Transverse colon (tissue), 4 donors: ENCODE data around the gene TRRAP. TPM values are rescaled to one million over a fixed set of nuclear protein-coding genes. Genes with fewer than 3 reads are reported as not detected.

ENCODE experiments used
- DNase-seq: peaks from one replicate; pipeline ENCODE4 v3.0.0-alpha.2; 2019
- H3K27ac ChIP-seq, 4 donors: fragments of 200-600 bp; sonication (generic); 2 replicates each; pipeline ENCODE4 v1.5.1; 2016 to 2018; ENCODE audit warnings: inconsistent platforms in 4 of 4
- H3K27me3 ChIP-seq: fragments of 200-600 bp; sonication (generic); 2 replicates; pipeline ENCODE4 v1.5.1; 2017; ENCODE audit warnings: inconsistent platforms
- H3K36me3 ChIP-seq, 4 donors: fragments of 200-600 bp; sonication (generic); 2 replicates each; pipeline ENCODE4 v1.5.1; 2017 to 2019; ENCODE audit warnings: inconsistent platforms in 4 of 4
- H3K4me1 ChIP-seq, 4 donors: fragments of 200-600 bp; sonication (generic); 2 replicates each; pipeline ENCODE4 v1.5.1; 2017 to 2020; ENCODE audit warnings: inconsistent platforms in 4 of 4
- H3K4me3 ChIP-seq, 4 donors: fragments of 200-600 bp; sonication (generic); 1 replicate in 1 of 4; 2 replicates in 3 of 4; pipeline versions ENCODE4 v1.5.1 to v1.6.1; 2017 to 2019; ENCODE audit warnings: inconsistent platforms in 4 of 4
- H3K9me3 ChIP-seq, 2 donors: fragments of 200-600 bp; sonication (generic); 2 replicates each; pipeline ENCODE4 v1.5.1; 2017 to 2019; ENCODE audit warnings: inconsistent platforms in 2 of 2
- CTCF ChIP-seq, 5 experiments: fragments of 200-600 bp in 3 of 5; fragments of 450-650 bp in 2 of 5; sonication (generic) in 3 of 5; IDR thresholded peaks; 1 replicate in 2 of 5; 2 replicates in 3 of 5; pipeline ENCODE4 v1.5.1; 2016 to 2017; ENCODE audit warnings: antibody characterized with exemption in 5 of 5, inconsistent platforms in 3 of 5, mild to moderate bottlenecking in 2 of 5, moderate library complexity in 1 of 5
- EP300 ChIP-seq: sonication (generic); formaldehyde crosslinking; IDR thresholded peaks from one replicate; pipeline ENCODE4 v1.6.1; 2017; ENCODE audit warnings: antibody characterized with exemption, low read depth
- POLR2A ChIP-seq: fragments of 450-650 bp; IDR thresholded peaks from one replicate; pipeline ENCODE4 v1.6.1; 2016; ENCODE audit warnings: antibody characterized with exemption, mild to moderate bottlenecking, moderate library complexity
- POLR2AphosphoS5 ChIP-seq, 3 donors: sonication (generic); formaldehyde crosslinking; IDR thresholded peaks; one replicate each; pipeline ENCODE4 v1.6.1; 2016; ENCODE audit warnings: antibody characterized with exemption in 3 of 3
- WGBS, 2 donors: methylation state at CpG; one replicate each; pipeline ENCODE4 v1.1.5; 2018; ENCODE audit warnings: low coverage in 1 of 2; 5-methylcytosine and 5-hydroxymethylcytosine counted together
- in situ Hi-C, 4 donors: fragments of 200-750 bp; cut with MboI; loops; one replicate each; pipeline versions ENCODE4 v1.15.0 to v1.15.1; 2017; ENCODE audit warnings: low sequenced_read_pairs in 3 of 4, low pct_ligation_motif_present in 1 of 4, low pct_unique_long_range_greater_than_20kb in 1 of 4
- intact Hi-C: fragments of 100-400 bp; cut with DNase I; formaldehyde crosslinking; loops from one replicate; pipeline ENCODE4 v1.15.1; 2023; ENCODE audit warnings: low total_unique reads
- total RNA-seq, 4 donors: library from RNA; depleted of rRNA; stranded (reverse); fragments of >200 nt; gene quantifications; one replicate each; pipeline ENCODE4 v1.1.0, GENCODE V29; 2016

Gene TRRAP
- total RNA-seq, 4 donors from 2014 or later, result 27.3 to 73.3 (median 38.0) TPM

DNA sequence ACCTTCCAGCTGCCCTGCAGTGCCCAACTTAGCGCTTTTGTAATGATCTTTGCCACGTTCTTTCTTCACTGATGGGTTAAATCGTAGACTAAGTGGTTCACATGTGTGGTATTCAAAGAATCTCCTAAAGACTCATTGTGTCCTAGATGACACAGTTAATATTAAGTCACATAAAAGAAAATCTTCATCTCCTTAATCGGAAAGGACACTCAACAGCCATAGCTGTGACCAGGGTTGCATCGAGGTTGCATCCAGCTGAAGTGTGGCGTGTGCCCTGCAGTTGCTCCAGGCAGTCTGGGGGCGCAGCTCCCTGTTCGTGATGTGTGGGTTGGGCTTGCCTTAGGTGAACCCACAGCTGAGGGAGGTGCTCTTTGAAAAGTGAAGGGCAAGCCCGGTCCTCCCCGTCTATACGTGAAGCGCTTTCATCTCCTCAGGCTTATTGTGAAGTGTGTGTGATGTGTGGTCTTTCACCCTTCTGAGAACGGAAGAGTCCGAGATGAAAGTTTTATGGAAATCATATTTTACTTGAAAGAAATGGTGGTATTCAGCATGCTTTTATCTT, 122.7 kb downstream of the TRRAP start:
- no peaks in the 10 kb centered on the region for H3K9me3 ChIP-seq
- no peak for DNase-seq
- in situ Hi-C loops, result no loop called here
- peaks cover 0 to 23% (median 7%) of the 10 kb centered on the region in 4 donors for H3K36me3 ChIP-seq
- H3K4me1 ChIP-seq, result peaks cover 0 to 5% (median 1%) of the 10 kb centered on the region in 4 donors
- no peaks in the 10 kb centered on the region for H3K27me3 ChIP-seq
- TF ChIP-seq POLR2A (no peak), CTCF (IDR thresholded peaks at IDR 0.05) (no peak), EP300 (no peak), POLR2AphosphoS5 (IDR thresholded peaks at IDR 0.05) (no peak)
- no peak overlapping the region for H3K27ac ChIP-seq
- intact Hi-C loops, result no loop called here
- WGBS, 2 donors, result 94 to 95% methylated on average over 5 to 14 of the region's 14 CpGs
- no peak overlapping the region for H3K4me3 ChIP-seq

DNA sequence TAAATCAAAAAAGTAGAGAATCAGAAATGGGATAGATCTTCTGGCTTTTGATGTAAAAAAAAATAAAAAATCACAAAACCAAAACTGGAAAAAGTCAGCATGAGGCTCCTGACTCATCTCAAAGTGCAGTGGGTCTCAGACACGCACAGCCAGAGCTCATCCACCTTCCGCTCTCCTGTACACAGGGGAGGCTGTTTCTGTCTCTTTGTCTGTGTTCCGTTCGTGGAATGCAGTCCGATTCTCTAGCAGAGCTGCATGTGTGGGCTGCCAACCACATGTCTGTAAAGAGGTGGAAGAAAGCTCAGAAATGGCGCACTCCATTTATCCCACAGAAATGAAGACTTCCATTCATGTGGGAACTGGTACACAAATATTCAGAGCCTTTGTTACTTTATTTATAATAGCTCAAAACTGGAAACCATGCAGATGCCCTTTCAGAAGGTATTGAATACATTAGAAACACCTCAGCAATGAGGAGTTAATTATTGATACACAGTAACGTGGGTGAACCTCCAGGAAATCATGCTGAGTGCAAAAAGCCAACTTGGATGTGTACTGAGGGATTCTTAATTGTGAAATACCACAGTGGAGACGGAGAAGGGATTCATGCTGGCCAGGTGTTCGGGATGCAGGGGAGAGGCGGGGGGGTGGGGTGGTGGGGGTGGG, 123.3 kb downstream of the TRRAP start:
- Histone ChIP-seq H3K27ac (no peak overlapping the region), H3K9me3 (no peaks in the 10 kb centered on the region), H3K4me1 (peaks cover 0 to 5% (median 1%) of the 10 kb centered on the region in 4 donors), H3K27me3 (no peaks in the 10 kb centered on the region), H3K4me3 (no peak overlapping the region), H3K36me3 (peaks cover 0 to 30% (median 8%) of the 10 kb centered on the region in 4 donors)
- intact Hi-C loops, result no loop called here
- 80 to 93% methylated on average over 2 to 10 of the region's 10 CpGs for WGBS, 2 donors
- no peak for DNase-seq
- in situ Hi-C loops, result no loop called here
- TF ChIP-seq POLR2A (no peak), POLR2AphosphoS5 (IDR thresholded peaks at IDR 0.05) (no peak), EP300 (no peak), CTCF (IDR thresholded peaks at IDR 0.05) (no peak)

DNA sequence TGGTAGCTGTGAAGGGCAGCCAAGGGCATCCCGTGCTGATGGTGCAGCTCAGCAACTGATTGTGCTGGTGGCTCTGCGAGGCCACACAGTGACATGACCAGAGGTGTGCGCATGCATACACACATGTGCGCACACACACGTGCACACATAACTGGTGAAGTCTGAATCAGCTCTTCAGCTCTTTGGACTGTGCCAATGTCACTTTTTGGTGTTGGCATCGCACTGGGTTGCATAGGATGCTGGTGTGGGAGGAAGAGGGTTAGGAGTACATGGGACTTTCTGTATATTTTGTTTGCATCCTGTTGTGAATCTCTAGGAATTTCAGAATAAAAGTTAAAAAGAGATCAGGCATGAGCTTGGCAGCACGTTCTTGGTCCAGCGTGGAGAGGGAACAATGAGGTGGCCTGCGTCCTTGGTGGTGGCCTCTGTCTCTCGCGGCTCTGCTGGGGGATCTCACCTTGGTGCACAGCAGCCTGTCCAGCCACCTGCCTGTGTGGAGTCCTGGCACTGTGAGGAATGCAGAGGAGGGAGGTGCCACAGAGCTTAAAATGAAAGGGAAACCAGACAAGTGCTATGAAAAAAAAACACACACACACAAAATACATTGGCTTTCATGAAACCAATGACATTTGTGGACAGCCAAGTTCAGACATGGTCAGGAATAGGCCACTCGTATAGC, 124.0 kb downstream of the TRRAP start:
- Histone ChIP-seq H3K9me3 (no peaks in the 10 kb centered on the region), H3K27me3 (no peaks in the 10 kb centered on the region), H3K4me1 (peaks cover 0 to 5% (median 1%) of the 10 kb centered on the region in 4 donors), H3K27ac (no peak overlapping the region), H3K36me3 (peaks cover 0 to 32% (median 11%) of the 10 kb centered on the region in 4 donors), H3K4me3 (no peak overlapping the region)
- no peak for DNase-seq
- intact Hi-C loops, result no loop called here
- no peak for TF ChIP-seq CTCF (IDR thresholded peaks at IDR 0.05)
- no peak for TF ChIP-seq POLR2A
- TF ChIP-seq EP300, result no peak
- no peak for TF ChIP-seq POLR2AphosphoS5 (IDR thresholded peaks at IDR 0.05)
- in situ Hi-C loops, result no loop called here
- 93 to 100% methylated on average over 1 to 12 of the region's 12 CpGs for WGBS, 2 donors

DNA sequence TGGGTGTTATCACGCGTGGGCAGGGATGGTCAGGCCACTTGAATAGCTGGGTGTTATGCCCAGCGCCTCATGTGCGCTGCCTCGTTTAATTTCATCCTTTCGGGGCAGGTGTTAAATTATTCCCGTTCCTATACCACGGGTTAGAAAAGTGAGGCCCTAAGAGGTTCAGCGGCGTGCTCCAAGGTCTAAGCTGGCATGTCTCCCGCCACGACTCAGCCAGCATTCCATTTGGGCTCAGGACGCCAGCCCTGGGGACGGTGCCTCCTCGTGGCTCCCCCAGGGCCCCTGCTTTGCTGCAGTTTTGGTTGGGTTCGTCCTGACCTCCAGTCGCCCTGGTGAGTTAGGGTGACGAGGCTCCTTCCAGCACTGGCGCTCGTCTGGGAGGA, 124.5 kb downstream of the TRRAP start:
- Histone ChIP-seq H3K4me3 (no peak overlapping the region), H3K27ac (no peak overlapping the region), H3K9me3 (no peaks in the 10 kb centered on the region), H3K4me1 (peaks cover 0 to 5% (median 1%) of the 10 kb centered on the region in 4 donors), H3K36me3 (peaks cover 0 to 34% (median 11%) of the 10 kb centered on the region in 4 donors), H3K27me3 (no peaks in the 10 kb centered on the region)
- no peak for TF ChIP-seq EP300
- TF ChIP-seq POLR2A, result no peak
- no peak for TF ChIP-seq CTCF (IDR thresholded peaks at IDR 0.05)
- TF ChIP-seq POLR2AphosphoS5 (IDR thresholded peaks at IDR 0.05), result no peak
- DNase-seq, result no peak
- intact Hi-C loops, result no loop called here
- WGBS, 2 donors, result 69 to 92% methylated on average over 2 to 20 of the region's 20 CpGs
- in situ Hi-C loops, result no loop called here
